Lung (tissue), 12 donors: ENCODE measurements around the gene SETX. TPM values are rescaled to one million over a fixed set of nuclear protein-coding genes. Genes with fewer than 3 reads are reported as not detected.
"Not testable (repeated sequence)": the region's sequence is repeated elsewhere in the genome, so short reads cannot be mapped to it uniquely, and the experiment has no call there.

Source experiments
- ATAC-seq: fragments of 200-7000 bp; cut with Tn5 transposase; one replicate; pipeline ENCODE4 v1.9.1; 2020; ENCODE audit warnings: moderate number of reproducible peaks; ENCODE audit not compliant: insufficient read depth, low FRiP score
- DNase-seq, 3 donors: peaks; one replicate each; pipeline ENCODE4 v3.0.0-alpha.2; 2013 to 2017
- H3K27ac ChIP-seq, 2 donors: one replicate each; pipeline ENCODE4 v1.5.1; 2013; ENCODE audit warnings: mild to moderate bottlenecking in 2 of 2, moderate library complexity in 2 of 2, control low read depth in 1 of 2, inconsistent platforms in 1 of 2, low read depth in 1 of 2, low read length in 1 of 2
- H3K27me3 ChIP-seq, 3 donors: one replicate each; pipeline ENCODE4 v1.5.1; 2013; ENCODE audit warnings: low read length in 2 of 3; ENCODE audit not compliant: control insufficient read depth in 3 of 3, insufficient read depth in 3 of 3
- H3K36me3 ChIP-seq, 4 donors: one replicate each; pipeline ENCODE4 v1.5.1; 2013; ENCODE audit warnings: low read length in 4 of 4, mild to moderate bottlenecking in 1 of 4, moderate library complexity in 1 of 4; ENCODE audit not compliant: control insufficient read depth in 4 of 4, insufficient read depth in 4 of 4
- H3K4me1 ChIP-seq, 5 donors: one replicate each; pipeline ENCODE4 v1.5.1; 2013; ENCODE audit warnings: low read length in 5 of 5, mild to moderate bottlenecking in 2 of 5, moderate library complexity in 1 of 5; ENCODE audit not compliant: control insufficient read depth in 5 of 5, insufficient read depth in 5 of 5
- H3K4me3 ChIP-seq: one replicate; pipeline ENCODE4 v1.5.1; 2013; ENCODE audit warnings: mild to moderate bottlenecking, control low read depth, moderate library complexity
- H3K9ac ChIP-seq, 2 donors: one replicate each; pipeline ENCODE4 v1.5.1; 2013; ENCODE audit warnings: low read length in 2 of 2, control low read depth in 1 of 2; ENCODE audit not compliant: insufficient read depth in 1 of 2
- H3K9me3 ChIP-seq, 4 donors: one replicate each; pipeline ENCODE4 v1.5.1; 2013; ENCODE audit warnings: low read length in 3 of 4, mild to moderate bottlenecking in 1 of 4, moderate library complexity in 1 of 4; ENCODE audit not compliant: control insufficient read depth in 4 of 4, insufficient read depth in 3 of 4
- WGBS, 2 donors: extraction: QIAGEN DNeasy Blood & Tissue Kit; methylation state at CpG; one replicate each; pipeline ENCODE4 v1.1.7; 2013; 5-methylcytosine and 5-hydroxymethylcytosine counted together
- polyA plus RNA-seq, 2 donors: library from polyadenylated mRNA; stranded (reverse); fragments of 200-250 nt; gene quantifications; one replicate each; pipeline ENCODE4 v1.2.1, GENCODE V29; 2013
- total RNA-seq, 2 donors: library from RNA; depleted of rRNA in 1 of 2; stranded (reverse); fragments of >200 nt in 1 of 2; gene quantifications; one replicate each; pipeline ENCODE4 v1.2.1, GENCODE V29; 2014 to 2021
- TF ChIP-seq, protein P1 (sequence below): IDR thresholded peaks from 2 replicates; pipeline ENCODE4 v1.5.1; 2012; ENCODE audit warnings: mild to moderate bottlenecking; ENCODE audit errors: control extremely low read depth, extremely low read depth
- donor health status: control.
- donor health status: control.
- donor health status: Bipolar disorder and iron deficiency.
- donor health status: healthy.
- donor health status: DM: yes; HTN: yes; CAD: no.

Gene SETX
- total and polyA plus RNA-seq, 4 donors, result 14.6 to 90.0 (median 34.2) TPM

DNA sequence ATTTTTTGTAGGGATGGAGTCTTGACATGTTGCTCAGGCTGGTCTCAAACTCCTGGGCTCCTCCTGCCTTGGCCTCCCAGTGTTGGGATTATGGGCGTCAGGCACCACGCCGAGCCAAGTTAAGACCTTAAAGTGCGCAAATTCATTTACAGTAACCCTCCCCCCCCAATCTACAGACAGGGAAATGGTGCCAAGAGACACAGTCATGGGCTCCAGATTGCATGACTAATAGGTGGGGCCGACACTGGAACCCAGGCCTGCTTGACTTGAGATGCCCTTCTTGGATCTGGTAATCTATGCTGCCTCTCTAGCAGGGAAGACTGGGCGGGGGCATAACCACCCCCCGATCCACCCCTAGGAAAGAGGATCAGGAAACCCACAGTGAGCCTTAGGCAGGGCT, 32.3 kb upstream of the SETX start:
- H3K9ac ChIP-seq, result no peak overlapping the region
- WGBS, 2 donors, result 97 to 98% methylated on average over 7 of the region's 7 CpGs
- TF ChIP-seq, protein P1, sequence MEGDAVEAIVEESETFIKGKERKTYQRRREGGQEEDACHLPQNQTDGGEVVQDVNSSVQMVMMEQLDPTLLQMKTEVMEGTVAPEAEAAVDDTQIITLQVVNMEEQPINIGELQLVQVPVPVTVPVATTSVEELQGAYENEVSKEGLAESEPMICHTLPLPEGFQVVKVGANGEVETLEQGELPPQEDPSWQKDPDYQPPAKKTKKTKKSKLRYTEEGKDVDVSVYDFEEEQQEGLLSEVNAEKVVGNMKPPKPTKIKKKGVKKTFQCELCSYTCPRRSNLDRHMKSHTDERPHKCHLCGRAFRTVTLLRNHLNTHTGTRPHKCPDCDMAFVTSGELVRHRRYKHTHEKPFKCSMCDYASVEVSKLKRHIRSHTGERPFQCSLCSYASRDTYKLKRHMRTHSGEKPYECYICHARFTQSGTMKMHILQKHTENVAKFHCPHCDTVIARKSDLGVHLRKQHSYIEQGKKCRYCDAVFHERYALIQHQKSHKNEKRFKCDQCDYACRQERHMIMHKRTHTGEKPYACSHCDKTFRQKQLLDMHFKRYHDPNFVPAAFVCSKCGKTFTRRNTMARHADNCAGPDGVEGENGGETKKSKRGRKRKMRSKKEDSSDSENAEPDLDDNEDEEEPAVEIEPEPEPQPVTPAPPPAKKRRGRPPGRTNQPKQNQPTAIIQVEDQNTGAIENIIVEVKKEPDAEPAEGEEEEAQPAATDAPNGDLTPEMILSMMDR, result no peak
- H3K27ac ChIP-seq, result no peak overlapping the region
- ATAC-seq, result no peak
- H3K36me3 ChIP-seq, result peaks cover 27 to 52% (median 38%) of the 10 kb centered on the region in 4 donors
- H3K4me3 ChIP-seq, result no peak overlapping the region
- peaks cover 0 to 2% (median 0%) of the 10 kb centered on the region in 5 donors for H3K4me1 ChIP-seq
- H3K9me3 ChIP-seq, result no peaks in the 10 kb centered on the region
- DNase-seq, result no peak
- H3K27me3 ChIP-seq, result no peaks in the 10 kb centered on the region

DNA sequence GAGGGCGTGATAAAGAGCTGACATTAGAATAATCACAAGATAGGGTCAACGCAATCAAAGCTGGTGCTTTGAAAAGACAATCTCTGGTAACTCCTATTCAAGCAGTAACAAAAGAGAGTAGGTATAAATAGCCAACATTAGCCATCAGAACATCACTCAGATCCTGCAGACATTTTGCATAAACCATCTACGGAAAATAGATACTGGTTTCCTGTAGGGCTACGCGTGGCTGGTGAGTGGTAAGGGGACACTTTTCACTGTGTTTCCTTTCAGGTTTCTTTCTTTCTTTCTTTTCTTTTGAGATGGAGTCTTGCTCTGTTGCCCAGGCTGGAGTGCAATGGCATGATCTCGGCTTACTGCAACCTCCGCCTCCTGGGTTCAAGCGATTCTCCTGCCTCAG, 29.6 kb upstream of the SETX start:
- ATAC-seq, result no peak
- Histone ChIP-seq H3K27ac (no peak overlapping the region), H3K4me1 (peaks cover 0 to 2% (median 0%) of the 10 kb centered on the region in 5 donors), H3K27me3 (no peaks in the 10 kb centered on the region), H3K9me3 (no peaks in the 10 kb centered on the region), H3K9ac (no peak overlapping the region), H3K36me3 (peaks cover 14 to 40% (median 27%) of the 10 kb centered on the region in 4 donors), H3K4me3 (no peak overlapping the region)
- DNase-seq, result no peak
- TF ChIP-seq, protein P1, result no peak
- 73 to 74% methylated on average over 8 of the region's 8 CpGs for WGBS, 2 donors

DNA sequence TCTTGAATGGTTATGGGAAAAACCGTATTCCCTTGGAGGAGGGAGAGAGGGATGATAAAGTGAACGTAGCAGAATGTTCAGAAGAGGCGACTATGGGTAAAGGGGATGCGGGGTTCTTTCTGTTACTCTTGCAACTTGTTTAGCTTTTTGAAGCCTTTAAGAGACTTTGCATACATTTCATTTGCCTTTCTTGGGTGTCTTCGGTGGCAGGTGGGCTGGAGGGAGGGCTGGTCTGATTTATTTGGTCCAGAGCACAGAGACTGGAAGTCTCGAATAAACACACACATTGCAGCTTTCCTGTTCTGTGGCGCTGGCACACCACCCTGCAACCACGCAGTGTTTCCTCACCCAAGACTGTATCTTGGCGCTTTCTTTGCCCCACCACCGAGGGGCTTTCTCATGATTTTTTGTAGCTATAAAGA, 28.7 kb upstream of the SETX start:
- peaks cover 0 to 2% (median 0%) of the 10 kb centered on the region in 5 donors for H3K4me1 ChIP-seq
- no peaks in the 10 kb centered on the region for H3K27me3 ChIP-seq
- H3K9me3 ChIP-seq, result no peaks in the 10 kb centered on the region
- peaks cover 16 to 42% (median 30%) of the 10 kb centered on the region in 4 donors for H3K36me3 ChIP-seq
- H3K27ac ChIP-seq, result no peak overlapping the region
- no peak overlapping the region for H3K9ac ChIP-seq
- ATAC-seq (no peak), DNase-seq (no peak)
- H3K4me3 ChIP-seq, result no peak overlapping the region
- TF ChIP-seq, protein P1, result no peak
- WGBS, 2 donors, result 42 to 58% methylated on average over 10 of the region's 10 CpGs

DNA sequence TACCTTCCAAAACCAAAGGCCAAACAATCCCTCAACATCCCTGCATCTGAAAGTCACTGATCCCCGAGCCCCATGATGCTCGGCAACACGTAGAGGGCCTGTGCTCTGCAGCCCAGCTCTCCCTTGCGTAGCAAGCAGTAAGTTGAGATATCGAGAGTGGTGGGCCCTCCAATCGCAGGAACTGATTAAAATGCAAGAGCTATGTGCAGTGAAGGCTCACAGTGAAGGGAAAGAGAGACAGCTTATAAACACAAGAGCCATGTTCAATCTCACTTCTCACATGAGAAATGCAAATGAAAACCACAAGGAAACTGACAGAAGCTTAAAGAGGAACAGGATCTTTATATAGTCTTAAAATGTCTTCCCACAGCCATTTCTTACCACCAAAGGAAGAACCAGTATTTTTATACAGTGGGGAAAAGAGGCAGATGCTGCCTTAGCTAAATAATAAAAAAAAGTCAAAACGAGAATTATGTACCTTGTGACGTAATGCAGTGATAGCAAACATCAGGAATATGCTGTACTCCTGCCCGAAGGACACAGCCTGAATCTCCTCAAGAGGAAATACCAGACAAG, 27.3 kb upstream of the SETX start:
- peaks cover 0 to 3% (median 0%) of the 10 kb centered on the region in 4 donors for H3K9me3 ChIP-seq
- no peaks in the 10 kb centered on the region for H3K27me3 ChIP-seq

DNA sequence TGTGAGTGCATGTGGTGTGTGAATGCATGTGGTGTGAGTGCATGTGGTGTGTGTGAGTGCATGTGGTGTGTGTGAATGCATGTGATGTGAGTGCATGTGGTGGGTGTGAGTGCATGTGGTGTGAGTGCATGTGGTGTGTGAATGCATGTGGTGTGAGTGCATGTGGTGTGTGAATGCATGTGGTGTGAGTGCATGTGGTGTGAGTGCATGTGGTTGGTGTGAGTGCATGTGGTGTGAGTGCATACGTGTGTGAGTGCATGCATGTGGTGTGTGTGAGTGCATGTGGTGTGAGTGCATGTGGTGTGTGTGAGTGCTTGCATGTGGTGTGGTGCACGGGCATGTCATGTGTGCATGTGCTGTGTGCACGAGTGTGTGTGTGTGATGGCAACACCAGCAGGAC, 23.6 kb upstream of the SETX start:
- not testable (repeated sequence) for DNase-seq, H3K4me3 ChIP-seq, H3K27me3 ChIP-seq, ATAC-seq, H3K9ac ChIP-seq, H3K4me1 ChIP-seq, H3K9me3 ChIP-seq, H3K27ac ChIP-seq
- H3K36me3 ChIP-seq, result peaks cover 15 to 50% (median 35%) of the 10 kb centered on the region in 4 donors
- 92 to 96% methylated on average over 3 of the region's 3 CpGs for WGBS, 2 donors

More for the DNA sequence above, 27.3 kb upstream of the SETX start:
- peaks cover 14 to 48% (median 33%) of the 10 kb centered on the region in 4 donors for H3K36me3 ChIP-seq
- TF ChIP-seq, protein P1, result no peak
- H3K9ac ChIP-seq, result no peak overlapping the region
- no peak for DNase-seq
- H3K27ac ChIP-seq, result peak overlapping the region in 1 of 2 donors; percentile 37
- 71 to 72% methylated on average over 9 of the region's 9 CpGs for WGBS, 2 donors
- H3K4me3 ChIP-seq, result no peak overlapping the region
- peaks cover 0 to 2% (median 0%) of the 10 kb centered on the region in 5 donors for H3K4me1 ChIP-seq
- no peak for ATAC-seq
